Adrenal gland (tissue), 12 donors: Measurements from ENCODE around the gene PPFIA1. TPM values are rescaled to one million over a fixed set of nuclear protein-coding genes. Genes with fewer than 3 reads are reported as not detected.

Experiments
- DNase-seq, 7 donors: peaks; one replicate each; pipeline ENCODE4 v3.0.0-alpha.2; 2019 to 2020
- H3K27ac ChIP-seq, 5 donors: fragments of 200-600 bp; sonication (generic) in 4 of 5; 1 replicate in 3 of 5; 2 replicates in 2 of 5; pipeline versions ENCODE4 v1.5.1 to v1.8.0; 2016 to 2020; ENCODE audit warnings: mild to moderate bottlenecking in 1 of 5
- H3K27me3 ChIP-seq: fragments of 200-600 bp; 2 replicates; pipeline ENCODE4 v1.8.0; 2021
- H3K36me3 ChIP-seq, 2 donors: fragments of 200-600 bp; replicated peaks in 1 of 2; 1 replicate in 1 of 2; 2 replicates in 1 of 2; pipeline versions ENCODE4 v1.5.1 to v1.8.0; 2018 to 2022
- H3K4me1 ChIP-seq, 2 donors: fragments of 200-600 bp; replicated peaks in 1 of 2; 1 replicate in 1 of 2; 2 replicates in 1 of 2; pipeline versions ENCODE4 v1.5.1 to v1.8.0; 2018 to 2021
- H3K4me3 ChIP-seq, 4 donors: fragments of 200-600 bp; sonication (generic) in 3 of 4; one replicate each; pipeline ENCODE4 v1.5.1; 2016 to 2018
- H3K9me3 ChIP-seq, 3 donors: fragments of 200-600 bp; sonication (generic) in 1 of 3; replicated peaks in 1 of 3; 1 replicate in 2 of 3; 2 replicates in 1 of 3; pipeline versions ENCODE4 v1.5.1 to v1.8.0; 2016 to 2021
- POLR2A ChIP-seq, 2 donors: fragments of 450-650 bp; IDR thresholded peaks; one replicate each; pipeline ENCODE4 v1.6.1; 2017; ENCODE audit warnings: antibody characterized with exemption in 2 of 2, mild to moderate bottlenecking in 2 of 2, moderate library complexity in 1 of 2
- WGBS, 4 donors: extraction: QIAGEN DNeasy Blood & Tissue Kit in 2 of 4; methylation state at CpG; one replicate each; pipeline versions ENCODE4 v1.1.5 to v1.1.7; 2013 to 2017; 5-methylcytosine and 5-hydroxymethylcytosine counted together
- intact Hi-C, 2 donors: fragments of 100-400 bp; cut with DNase I; formaldehyde crosslinking; loops; one replicate each; pipeline versions ENCODE4 v1.14.1 to v1.15.0; 2022 to 2023
- polyA plus RNA-seq, 3 donors: library from polyadenylated mRNA; stranded (reverse); fragments of 200-250 nt in 2 of 3; fragments of 350-450 nt in 1 of 3; fragmentation: Illumina TruSeq in 1 of 3; extraction: RNeasy Lipid Tissue Mini Kit (QIAGEN cat#74804) in 1 of 3; gene quantifications; one replicate each; pipeline ENCODE4 v1.2.3, GENCODE V29; 2013 to 2014
- total RNA-seq, 9 donors: library from RNA; depleted of rRNA in 4 of 9; stranded (reverse); fragments of >200 nt in 4 of 9; fragments of 120-200 nt in 1 of 9; fragmentation: NEBNext Ultra II Directional in 1 of 9; extraction: Animal tissue kit (Norgen Biotek cat#: 25700) in 1 of 9; gene quantifications; one replicate each; pipeline versions ENCODE4 v1.1.0 to v1.2.4, GENCODE V29; 2013 to 2023
- TF ChIP-seq, protein P1 (sequence below), 6 experiments: fragments of 450-650 bp in 4 of 6; fragments of 200-600 bp in 2 of 6; sonication (generic) in 1 of 6; IDR thresholded peaks; 1 replicate in 5 of 6; 2 replicates in 1 of 6; pipeline versions ENCODE4 v1.5.1 to v1.8.0; 2016 to 2021; ENCODE audit warnings: antibody characterized with exemption in 6 of 6, mild to moderate bottlenecking in 2 of 6, moderate library complexity in 1 of 6
- donor health status: healthy with polysubstance abuse.
- donor health status: Bipolar disorder and iron deficiency.
- donor health status: DM: yes; HTN: yes; CAD: no.
- donor health status: DM: no; HTN: no; CAD: no.
- donor health status: DM: no; HTN: no; CAD: no.
- donor health status: DM: yes; HTN: yes; CAD: no.

Gene PPFIA1
- total and polyA plus RNA-seq, 12 donors, result 25.8 to 58.6 (median 35.7) TPM

DNA sequence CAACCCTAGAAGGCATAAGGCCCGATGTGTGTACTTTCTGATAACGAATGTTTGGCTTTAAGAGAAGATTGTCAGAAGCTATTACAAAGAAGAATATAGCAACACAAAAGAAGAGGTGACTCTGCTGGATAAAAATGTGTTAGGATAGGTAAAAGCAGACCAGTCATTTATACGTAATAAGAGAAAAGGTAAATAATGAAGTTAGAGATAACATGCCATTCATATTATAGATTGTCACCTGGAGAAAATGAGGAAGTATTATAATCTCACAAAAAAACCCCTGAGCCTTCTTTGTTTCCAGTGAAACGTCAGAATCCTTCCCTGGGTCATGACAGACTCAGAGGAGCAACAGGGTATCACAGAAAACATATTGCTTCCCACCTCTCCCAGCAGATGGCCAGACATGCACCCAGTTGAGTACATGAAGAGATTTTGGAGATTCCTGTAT is 36.1 kb downstream of the PPFIA1 start:
- H3K27me3 ChIP-seq, result no peaks in the 10 kb centered on the region
- TF ChIP-seq, protein P1, sequence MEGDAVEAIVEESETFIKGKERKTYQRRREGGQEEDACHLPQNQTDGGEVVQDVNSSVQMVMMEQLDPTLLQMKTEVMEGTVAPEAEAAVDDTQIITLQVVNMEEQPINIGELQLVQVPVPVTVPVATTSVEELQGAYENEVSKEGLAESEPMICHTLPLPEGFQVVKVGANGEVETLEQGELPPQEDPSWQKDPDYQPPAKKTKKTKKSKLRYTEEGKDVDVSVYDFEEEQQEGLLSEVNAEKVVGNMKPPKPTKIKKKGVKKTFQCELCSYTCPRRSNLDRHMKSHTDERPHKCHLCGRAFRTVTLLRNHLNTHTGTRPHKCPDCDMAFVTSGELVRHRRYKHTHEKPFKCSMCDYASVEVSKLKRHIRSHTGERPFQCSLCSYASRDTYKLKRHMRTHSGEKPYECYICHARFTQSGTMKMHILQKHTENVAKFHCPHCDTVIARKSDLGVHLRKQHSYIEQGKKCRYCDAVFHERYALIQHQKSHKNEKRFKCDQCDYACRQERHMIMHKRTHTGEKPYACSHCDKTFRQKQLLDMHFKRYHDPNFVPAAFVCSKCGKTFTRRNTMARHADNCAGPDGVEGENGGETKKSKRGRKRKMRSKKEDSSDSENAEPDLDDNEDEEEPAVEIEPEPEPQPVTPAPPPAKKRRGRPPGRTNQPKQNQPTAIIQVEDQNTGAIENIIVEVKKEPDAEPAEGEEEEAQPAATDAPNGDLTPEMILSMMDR (IDR thresholded peaks at IDR 0.05), result no peak
- TF ChIP-seq POLR2A (IDR thresholded peaks at IDR 0.05), result no peak
- no peaks in the 10 kb centered on the region for H3K36me3 ChIP-seq
- H3K27ac ChIP-seq, result peak overlapping the region in 3 of 5 donors; percentile 13 to 66 (median 64)
- H3K4me3 ChIP-seq, result no peak overlapping the region
- H3K4me1 ChIP-seq, result peaks cover 26 to 29% of the 10 kb centered on the region in 2 donors
- intact Hi-C loops, result no loop called here
- no peaks in the 10 kb centered on the region for H3K9me3 ChIP-seq
- DNase-seq, result no peak
- 69 to 75% (median 74%) methylated on average over 4 of the region's 4 CpGs for WGBS, 4 donors

DNA sequence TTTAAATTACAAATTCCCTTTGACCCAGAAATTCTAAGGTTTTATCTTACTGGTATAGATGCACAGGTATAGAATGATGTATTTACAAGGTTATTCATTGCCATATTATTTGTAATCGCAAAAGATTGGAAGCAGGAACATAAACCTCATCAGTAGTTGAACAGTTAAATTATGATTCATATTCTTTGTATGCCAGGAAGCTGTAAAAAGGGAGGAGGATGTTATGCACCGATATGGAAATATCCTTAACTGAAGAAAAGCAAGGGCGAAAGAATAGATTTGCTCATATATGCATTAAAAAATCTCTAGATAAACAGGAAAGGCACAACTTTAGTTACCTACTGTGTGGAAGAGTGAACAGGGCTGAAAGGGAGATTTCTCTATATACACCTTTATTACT is 36.7 kb downstream of the PPFIA1 start:
- peak overlapping the region in 3 of 5 donors; percentile 17 to 66 (median 64) for H3K27ac ChIP-seq
- H3K27me3 ChIP-seq, result no peaks in the 10 kb centered on the region
- WGBS, 4 donors, result 34 to 38% (median 35%) methylated on average over 3 of the region's 3 CpGs
- intact Hi-C loops, result no loop called here
- no peaks in the 10 kb centered on the region for H3K36me3 ChIP-seq
- no peak for DNase-seq
- TF ChIP-seq, protein P1 (IDR thresholded peaks at IDR 0.05), result no peak
- no peak for TF ChIP-seq POLR2A (IDR thresholded peaks at IDR 0.05)
- H3K9me3 ChIP-seq, result no peaks in the 10 kb centered on the region
- H3K4me1 ChIP-seq, result peaks cover 26 to 34% of the 10 kb centered on the region in 2 donors
- H3K4me3 ChIP-seq, result peak overlapping the region in 1 of 4 donors; percentile 8

DNA sequence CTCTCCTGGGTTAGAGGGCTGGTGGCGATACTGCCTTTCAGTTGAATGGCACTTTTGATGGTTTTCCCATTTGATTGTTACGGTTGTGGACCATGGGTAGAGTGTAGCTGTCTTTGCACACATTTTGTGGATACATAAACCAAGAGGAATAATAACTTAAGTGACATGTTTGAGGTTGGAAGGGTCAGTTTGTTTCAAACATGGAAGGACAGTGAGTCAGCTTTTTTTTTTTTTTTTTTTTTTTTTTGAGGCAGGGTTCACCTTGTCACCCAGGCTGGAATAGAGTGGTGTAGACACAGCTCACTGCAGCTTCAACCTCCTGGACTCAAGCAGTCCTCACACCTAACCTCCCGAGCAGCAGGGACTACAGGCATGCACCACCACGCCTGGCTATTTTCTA is 41.1 kb downstream of the PPFIA1 start:
- Histone ChIP-seq H3K9me3 (no peaks in the 10 kb centered on the region), H3K4me3 (no peak overlapping the region), H3K27ac (no peak overlapping the region), H3K4me1 (peaks cover 25 to 36% of the 10 kb centered on the region in 2 donors), H3K36me3 (no peaks in the 10 kb centered on the region), H3K27me3 (no peaks in the 10 kb centered on the region)
- no peak for DNase-seq
- no peak for TF ChIP-seq POLR2A (IDR thresholded peaks at IDR 0.05)
- TF ChIP-seq, protein P1 (IDR thresholded peaks at IDR 0.05), result no peak
- intact Hi-C loops, result no loop called here
- WGBS, 4 donors, result 96 to 99% (median 97%) methylated on average over 4 of the region's 4 CpGs

DNA sequence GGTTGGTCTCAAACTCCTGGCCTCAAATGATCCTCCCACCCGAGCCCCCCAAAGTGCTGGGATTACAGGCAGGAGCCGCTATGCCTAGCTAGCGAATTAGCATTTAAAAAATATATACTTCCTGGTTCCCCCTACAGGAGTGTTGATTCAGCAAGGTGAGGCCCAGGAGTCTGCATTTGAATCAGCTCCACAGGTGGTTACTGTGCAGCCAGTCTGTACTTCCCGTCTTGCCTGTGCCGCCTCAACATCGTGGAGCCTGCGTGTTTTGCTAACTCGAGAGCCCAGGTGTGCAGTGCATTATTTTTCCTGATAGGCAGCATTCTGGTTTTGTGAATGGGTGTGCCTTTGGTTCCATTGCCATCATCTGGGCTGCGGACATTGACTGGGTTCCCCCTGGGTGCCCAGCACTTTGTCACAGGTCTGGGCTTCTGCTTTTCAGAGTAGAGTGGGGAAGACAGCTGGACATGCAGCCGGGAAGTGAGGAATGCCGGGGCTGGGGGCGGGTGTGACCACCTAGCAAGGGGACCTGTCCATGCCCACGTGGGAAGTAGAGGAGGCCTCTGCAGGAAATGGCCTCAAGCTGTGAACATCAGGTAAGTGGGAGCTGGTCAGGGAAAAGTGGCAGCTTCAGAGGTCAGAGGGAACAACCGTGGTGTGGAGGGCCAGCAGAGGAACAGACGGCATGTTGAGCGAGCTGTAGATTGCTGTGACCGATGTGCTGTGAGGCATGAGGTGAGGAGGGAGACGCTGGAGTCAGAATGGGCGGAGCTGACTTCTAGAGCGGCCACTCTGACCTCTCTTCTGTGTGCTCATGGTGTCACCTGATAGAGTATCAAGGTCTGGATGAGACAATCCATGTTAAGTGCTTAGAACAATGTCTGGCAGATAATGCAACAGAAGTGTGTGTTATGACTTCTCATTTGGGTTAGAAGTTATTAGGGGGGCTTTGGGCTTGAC is 42.2 kb downstream of the PPFIA1 start:
- no peaks in the 10 kb centered on the region for H3K36me3 ChIP-seq
- H3K4me1 ChIP-seq, result peaks cover 18 to 28% of the 10 kb centered on the region in 2 donors
- peak overlapping the region in 3 of 5 donors; percentile 30 to 56 (median 30) for H3K27ac ChIP-seq
- intact Hi-C loops, result no loop called here
- H3K4me3 ChIP-seq, result no peak overlapping the region
- 72 to 81% (median 77%) methylated on average over 17 to 20 of the region's 20 CpGs for WGBS, 4 donors
- DNase-seq, result peak; percentile 57 to 84 (median 74)
- no peaks in the 10 kb centered on the region for H3K9me3 ChIP-seq
- TF ChIP-seq, protein P1 (IDR thresholded peaks at IDR 0.05), result no peak
- TF ChIP-seq POLR2A (IDR thresholded peaks at IDR 0.05), result peak in 1 of 2 donors; percentile 37
- no peaks in the 10 kb centered on the region for H3K27me3 ChIP-seq
